ENCODE measurements around the gene NHSL2.

NHSL2 gene

GRCh38 chrX:72050011-72050410 is 139.4 kb downstream of the NHSL2 start:
- H3K4me3 ChIP-seq (ENCODE audit: low read depth, low read length), result no peak overlapping the region
- no peak for DNase-seq (ENCODE audit: low read depth)
- TF ChIP-seq CTCF (IDR thresholded peaks at IDR 0.05; ENCODE audit: control insufficient read depth, extremely low read depth, insufficient read depth), result no peak

DNA sequence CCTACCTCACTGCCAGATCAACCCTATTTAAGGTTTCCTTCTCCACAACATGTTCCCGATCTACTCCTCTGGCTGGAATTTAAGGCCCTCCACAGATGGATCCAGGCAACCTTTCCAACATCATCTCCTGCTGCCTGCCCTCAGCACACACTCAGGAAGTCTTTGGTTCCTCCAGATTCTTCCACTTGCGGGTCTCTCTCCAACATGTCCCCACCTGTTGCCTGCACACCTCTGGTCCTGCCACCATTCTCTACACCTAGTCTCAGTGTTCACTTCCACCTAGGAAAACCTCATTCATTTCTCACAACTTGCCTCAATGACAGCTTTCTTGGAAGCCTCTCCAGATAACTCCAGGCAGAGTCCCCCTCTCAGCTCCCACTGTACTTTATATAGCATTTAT is 140.9 kb downstream of the NHSL2 start:
- no peak overlapping the region for H3K4me3 ChIP-seq (ENCODE audit: low read depth, low read length)
- DNase-seq (ENCODE audit: low read depth), result no peak
- no peak for TF ChIP-seq CTCF (IDR thresholded peaks at IDR 0.05; ENCODE audit: control insufficient read depth, extremely low read depth, insufficient read depth)

DNA sequence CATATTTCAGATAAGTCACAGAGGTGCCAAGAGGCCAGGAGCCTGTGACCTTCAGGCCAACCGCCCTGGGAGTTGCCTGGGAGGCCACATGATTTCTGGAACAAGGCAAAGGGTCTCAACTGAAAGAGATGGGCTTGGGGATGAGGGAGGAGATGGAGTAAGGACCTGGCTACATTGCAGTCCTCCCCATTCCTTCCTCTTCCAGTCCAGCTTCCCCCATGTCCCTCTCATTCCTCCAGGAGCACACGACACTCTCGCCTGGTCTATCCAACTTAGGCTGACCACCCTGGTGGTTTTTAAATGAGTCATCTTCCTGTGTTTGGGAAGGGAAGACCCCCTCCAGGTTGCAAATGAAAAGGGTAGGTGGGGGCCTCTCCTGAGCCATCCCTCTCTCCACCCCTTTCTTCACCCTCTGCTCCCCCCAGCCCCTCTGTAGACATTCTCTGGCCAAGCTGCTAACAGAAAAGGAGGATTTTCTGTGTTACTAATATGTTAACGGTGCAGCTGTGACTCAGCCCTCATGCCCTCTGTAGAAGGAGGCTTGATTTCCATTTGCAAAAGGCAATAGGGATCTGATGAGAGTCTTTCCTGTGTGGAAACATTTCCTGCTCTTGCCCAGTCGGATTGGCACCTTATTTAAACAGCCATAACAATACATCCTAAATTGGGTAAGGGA is 141.9 kb downstream of the NHSL2 start:
- TF ChIP-seq CTCF (IDR thresholded peaks at IDR 0.05; ENCODE audit: control insufficient read depth, extremely low read depth, insufficient read depth), result no peak
- H3K4me3 ChIP-seq (ENCODE audit: low read depth, low read length), result no peak overlapping the region
- no peak for DNase-seq (ENCODE audit: low read depth)

- TF ChIP-seq CTCF (IDR thresholded peaks at IDR 0.05; ENCODE audit: control insufficient read depth, extremely low read depth, insufficient read depth), result no peak
- H3K4me3 ChIP-seq (ENCODE audit: low read depth, low read length), result no peak overlapping the region
- no peak for DNase-seq (ENCODE audit: low read depth)
Observed at GRCh38 chrX:72053508-72053907, 142.9 kb downstream of the NHSL2 start.

DNA sequence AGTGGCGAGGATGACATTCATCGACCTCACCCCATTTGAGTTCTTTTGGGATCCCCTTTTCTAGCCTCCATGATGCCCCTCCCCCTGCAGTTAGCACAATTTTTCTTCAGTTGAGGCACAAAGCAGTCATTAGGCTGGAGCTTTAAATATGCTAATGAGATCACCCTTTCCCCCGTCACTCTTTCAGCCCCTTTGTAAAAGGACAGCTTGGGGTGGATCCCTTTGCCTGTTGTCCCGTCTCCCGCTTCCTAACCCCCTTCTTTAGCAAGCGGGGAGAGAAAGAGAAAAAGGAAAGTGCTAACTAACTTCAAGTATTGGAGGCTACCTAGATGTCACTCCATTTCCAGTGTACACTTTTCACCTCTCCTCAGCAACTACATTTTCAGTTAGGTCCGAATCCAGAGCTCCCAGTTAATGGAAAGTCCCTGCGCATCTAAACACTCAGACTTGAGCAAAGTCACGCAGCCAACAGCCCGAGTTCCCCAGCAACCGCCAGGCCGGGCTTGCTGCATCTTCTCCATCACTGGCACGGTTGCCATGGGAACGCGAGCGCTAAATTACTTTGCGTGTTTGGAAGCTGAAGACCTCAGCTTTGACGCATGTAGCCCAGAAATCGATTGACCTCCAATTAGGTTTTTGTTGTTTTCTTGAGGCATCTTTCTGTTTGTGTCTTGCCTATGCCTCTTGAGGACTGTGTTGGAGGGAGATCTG is 144.3 kb downstream of the NHSL2 start:
- no peak for TF ChIP-seq CTCF (IDR thresholded peaks at IDR 0.05; ENCODE audit: control insufficient read depth, extremely low read depth, insufficient read depth)
- no peak overlapping the region for H3K4me3 ChIP-seq (ENCODE audit: low read depth, low read length)
- DNase-seq (ENCODE audit: low read depth), result no peak

DNA sequence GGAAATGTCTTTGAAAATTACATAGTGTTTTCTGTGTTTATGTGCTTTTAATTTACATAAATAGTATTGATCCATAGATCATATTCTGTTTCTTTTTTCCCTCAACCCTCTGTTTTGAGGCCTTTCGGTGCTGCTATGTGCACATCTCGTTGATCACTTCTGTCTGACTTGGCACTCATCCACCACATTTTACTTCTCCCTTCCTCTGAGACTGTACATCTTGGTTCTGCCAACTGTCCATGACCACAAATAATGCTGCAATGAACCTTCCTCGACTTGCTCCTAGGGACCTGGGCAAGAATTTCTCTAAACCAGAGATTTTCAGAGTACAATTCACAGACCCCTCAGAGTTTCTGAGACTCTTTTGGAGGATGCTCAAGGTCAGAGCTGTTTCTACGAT is 146.7 kb downstream of the NHSL2 start:
- no peak for TF ChIP-seq CTCF (IDR thresholded peaks at IDR 0.05; ENCODE audit: control insufficient read depth, extremely low read depth, insufficient read depth)
- no peak for DNase-seq (ENCODE audit: low read depth)
- H3K4me3 ChIP-seq (ENCODE audit: low read depth, low read length), result no peak overlapping the region

All from LNCaP clone FGC (cell line).